DMS53 treated with DMSO at 0.1 percent for 48 hours (cell line): ENCODE measurements around the gene GMDS.

Experiments
- DNase-seq: peaks from one replicate; lab custom pipeline; 2025; ENCODE audit not compliant: unreplicated experiment; lab: John Stamatoyannopoulos, UW

The GMDS gene

GRCh38 chr6:1639430-1639829, 606.0 kb downstream of the GMDS start:
- no peak for DNase-seq

- peak; percentile 96 for DNase-seq
These were observed 608.2 kb downstream of the GMDS start for GRCh38 chr6:1636971-1637871.

DNA sequence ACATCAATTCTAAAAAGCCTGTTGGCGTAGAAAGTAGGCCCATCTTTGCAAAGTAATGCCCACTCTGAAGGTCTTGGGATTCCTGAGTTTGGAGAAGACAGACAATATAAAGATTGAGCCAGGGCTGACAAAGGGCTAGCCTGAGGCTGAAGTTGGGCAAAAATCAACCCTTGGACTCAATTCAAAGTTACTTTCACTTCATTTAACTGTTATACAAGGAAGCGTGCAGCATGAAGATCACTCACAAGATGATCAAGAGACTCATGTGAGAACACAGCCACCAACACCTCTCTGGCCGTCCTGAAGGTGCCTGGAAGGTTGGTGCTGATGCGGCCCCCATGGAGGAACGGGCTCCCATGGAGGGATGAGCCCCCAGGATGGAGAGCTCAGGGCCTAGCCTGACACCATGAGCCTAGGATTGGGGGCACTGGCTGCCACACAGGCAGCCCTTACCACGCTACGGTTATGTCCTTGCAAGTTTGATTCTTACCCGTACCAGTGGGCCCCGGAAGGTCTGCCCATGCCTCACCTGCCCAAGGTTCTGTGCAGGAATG, 609.1 kb downstream of the GMDS start:
- no peak for DNase-seq

- no peak for DNase-seq
These were observed 609.9 kb downstream of the GMDS start for GRCh38 chr6:1635305-1636010.

DNA sequence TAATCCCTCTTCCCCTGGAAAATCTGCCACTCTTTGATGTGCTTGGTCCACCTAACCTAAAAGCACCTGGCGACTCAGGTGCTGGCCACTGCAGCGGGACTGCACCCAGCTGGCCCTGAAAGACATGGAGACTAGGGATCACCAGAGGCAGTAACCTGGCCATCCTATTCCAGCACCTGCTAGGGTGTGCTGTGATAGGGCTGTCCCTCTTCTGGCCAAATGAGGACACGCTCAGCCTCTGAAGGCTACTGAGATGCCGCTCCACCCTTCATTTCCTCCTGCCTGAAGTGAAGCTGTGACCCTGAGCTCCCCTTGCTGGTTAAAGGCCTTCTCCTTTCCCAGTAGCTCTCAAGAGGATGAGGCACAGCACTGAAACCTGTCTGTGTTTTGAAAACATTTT, 611.3 kb downstream of the GMDS start:
- no peak for DNase-seq

DNA sequence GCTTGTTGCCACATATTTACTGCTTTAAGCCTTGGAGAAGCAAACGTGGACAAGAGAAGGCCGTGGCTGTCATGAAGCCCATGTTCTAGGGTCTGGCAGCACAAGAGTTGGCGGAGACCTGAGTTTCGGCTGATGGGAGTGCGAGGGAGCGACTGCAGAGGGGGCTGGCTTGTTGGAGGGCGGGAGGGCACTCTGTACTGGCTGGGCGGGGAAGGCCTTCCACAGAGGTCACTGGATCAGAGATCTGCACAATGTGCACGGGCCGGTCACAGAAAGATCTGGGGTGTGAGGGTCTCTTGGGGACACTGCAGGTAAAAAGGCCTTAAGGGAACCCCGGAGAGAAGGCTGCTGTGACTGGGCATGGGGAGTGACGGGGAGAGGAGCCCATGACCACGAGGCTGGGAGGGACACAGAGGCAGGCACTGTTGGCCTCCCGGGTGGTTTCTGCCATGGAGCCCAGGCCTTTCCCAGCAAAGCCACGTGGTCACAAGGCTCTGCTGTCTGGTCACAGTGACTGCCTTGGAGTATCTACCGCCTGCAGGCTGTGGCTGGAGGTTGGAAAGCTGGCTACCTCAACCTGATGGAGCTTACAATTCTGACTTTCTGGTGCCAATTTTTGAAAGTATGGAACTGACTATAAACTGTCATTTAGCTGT, 611.9 kb downstream of the GMDS start:
- DNase-seq, result no peak

GRCh38 chr6:1631251-1631650, 614.2 kb downstream of the GMDS start:
- no peak for DNase-seq

DNA sequence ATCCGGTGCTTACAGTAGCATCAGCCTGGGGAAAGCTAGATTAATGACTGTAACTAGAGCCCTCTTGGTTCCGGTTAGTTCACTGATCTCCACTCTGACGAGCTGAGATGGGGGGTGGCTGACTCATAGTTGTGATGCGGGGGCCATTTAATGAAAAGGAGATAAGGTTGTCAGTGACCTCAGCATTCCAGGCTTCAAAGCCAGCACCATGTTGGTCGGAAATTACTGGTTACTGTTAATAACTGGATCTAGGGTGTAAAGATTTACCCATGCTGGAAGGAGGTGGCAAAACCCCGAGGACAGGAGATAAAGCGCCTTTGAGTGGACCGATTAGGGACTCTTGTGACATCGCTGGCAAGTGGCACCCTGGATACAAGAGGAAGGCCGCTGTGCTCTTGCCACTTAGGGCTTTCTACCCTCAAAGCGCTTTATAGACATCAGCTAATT, 614.6 kb downstream of the GMDS start:
- DNase-seq, result no peak

DNA sequence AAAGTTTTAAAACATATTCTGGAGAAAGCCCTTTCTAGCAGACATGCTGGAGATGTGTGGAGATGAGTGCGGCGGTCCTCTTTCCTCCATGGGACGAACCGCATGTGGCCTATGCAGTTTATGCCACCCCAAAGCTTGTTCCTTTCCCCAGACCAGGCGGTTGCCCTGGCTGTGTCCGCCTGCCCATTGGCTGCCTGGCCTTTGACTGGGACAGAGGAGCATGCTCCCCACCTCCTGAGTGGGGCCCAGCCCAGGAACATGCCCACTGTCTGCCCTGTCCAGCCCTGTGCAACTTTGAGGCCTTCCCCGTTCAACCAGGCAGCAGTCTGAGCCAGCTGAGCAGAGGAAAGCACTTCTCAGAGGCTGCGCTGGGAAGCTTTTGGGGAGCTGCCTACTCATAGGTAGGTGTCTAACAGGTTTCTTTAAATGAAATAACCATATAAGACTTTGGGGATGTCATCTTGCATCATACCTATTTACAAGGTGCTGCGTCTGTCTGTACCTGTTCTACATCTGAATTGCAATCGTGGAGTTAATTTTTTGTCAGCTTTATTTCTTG, 615.1 kb downstream of the GMDS start:
- DNase-seq, result no peak

- DNase-seq, result no peak
These were observed 616.1 kb downstream of the GMDS start for GRCh38 chr6:1629316-1629715.

DNA sequence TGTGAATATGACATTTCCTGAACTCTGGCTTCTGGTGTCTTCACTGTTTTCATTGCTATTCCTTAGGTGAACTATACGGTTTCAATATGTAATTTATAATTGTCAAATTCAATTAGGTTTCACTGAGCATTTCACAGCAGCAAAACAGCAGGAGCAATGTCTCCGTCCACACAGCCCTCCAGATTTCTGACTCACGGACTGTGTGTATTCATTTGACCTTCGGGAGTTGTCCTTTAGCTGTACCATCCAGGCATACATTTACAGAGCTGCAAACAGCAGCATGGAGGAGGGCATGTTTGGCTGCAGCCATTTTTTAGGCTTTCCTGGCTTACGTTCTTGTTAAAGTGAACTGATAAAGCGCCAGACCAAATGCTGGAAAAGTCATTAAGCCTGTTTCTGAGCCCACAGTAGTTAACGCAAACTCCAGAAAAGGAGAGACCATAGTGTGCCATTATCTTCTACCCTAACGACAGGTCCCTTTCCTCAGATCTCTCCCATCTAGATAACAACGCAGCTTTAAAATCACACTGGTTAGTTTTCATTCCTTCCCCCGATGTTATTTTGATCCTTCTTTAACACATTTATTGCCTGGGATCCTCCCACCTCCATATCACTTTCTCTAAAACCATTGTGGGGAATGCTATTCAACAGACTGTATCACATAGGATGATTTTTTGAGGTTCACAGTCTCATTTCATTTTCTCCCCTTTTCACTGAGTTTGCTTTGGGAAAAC, 617.4 kb downstream of the GMDS start:
- no peak for DNase-seq

GRCh38 chr6:1626481-1626880, 618.9 kb downstream of the GMDS start:
- DNase-seq, result no peak

- DNase-seq, result no peak
These were observed 619.5 kb downstream of the GMDS start for GRCh38 chr6:1625794-1626435.

GRCh38 chr6:1624851-1625781, 620.3 kb downstream of the GMDS start:
- DNase-seq, result no peak

- DNase-seq, result no peak
These were observed 621.2 kb downstream of the GMDS start for GRCh38 chr6:1624058-1624850.

GRCh38 chr6:1623769-1624057, 621.7 kb downstream of the GMDS start:
- no peak for DNase-seq

DNA sequence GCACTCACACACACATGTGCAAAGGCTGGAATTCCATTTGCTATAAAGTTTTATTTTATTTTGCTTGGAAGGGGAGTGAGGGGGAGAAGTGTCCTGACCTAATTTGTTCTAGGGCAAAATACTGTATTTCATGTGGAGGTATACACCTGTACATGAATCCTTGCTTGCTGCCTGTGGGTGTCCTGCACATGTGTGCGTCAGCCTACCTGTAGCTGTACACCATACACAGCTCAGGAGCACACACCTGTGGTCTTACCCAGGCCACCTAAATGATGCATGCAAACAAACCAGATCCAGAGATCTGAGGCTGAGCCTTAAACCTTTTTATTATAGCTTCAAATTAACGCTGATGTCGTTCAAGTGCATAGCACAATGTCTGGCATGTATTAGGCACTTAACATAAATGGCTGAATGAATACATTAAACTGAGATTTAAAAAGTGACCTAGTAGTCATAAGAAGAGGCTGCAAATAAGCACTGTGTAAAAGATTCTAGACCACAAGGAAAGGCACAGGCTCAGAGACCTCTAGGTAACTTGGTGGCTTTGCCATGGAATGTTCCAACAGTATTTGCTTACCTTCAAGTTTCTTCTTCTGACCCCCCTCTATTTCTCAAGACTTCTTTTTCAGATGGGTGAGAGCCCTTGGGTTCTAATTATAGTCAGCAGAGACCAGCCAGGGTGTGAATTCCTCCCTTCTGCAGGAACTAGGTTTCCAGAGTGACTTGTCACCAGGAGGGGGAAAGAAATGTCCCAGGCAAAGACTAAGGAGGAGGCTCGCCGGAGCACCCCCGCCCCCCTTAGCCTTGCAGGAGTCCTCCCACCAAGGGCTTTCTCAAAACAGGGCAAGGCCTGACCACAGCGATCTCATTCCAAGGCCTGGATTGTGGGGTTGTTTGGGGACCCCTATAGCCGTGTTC, 622.3 kb downstream of the GMDS start:
- DNase-seq, result no peak
